ENCODE results near the gene PSMB11. TPM values are rescaled to one million over a fixed set of nuclear protein-coding genes. Genes with fewer than 3 reads are reported as not detected.

Gene PSMB11
- total RNA-seq, 2 donors from 2014 or later = not detected

DNA sequence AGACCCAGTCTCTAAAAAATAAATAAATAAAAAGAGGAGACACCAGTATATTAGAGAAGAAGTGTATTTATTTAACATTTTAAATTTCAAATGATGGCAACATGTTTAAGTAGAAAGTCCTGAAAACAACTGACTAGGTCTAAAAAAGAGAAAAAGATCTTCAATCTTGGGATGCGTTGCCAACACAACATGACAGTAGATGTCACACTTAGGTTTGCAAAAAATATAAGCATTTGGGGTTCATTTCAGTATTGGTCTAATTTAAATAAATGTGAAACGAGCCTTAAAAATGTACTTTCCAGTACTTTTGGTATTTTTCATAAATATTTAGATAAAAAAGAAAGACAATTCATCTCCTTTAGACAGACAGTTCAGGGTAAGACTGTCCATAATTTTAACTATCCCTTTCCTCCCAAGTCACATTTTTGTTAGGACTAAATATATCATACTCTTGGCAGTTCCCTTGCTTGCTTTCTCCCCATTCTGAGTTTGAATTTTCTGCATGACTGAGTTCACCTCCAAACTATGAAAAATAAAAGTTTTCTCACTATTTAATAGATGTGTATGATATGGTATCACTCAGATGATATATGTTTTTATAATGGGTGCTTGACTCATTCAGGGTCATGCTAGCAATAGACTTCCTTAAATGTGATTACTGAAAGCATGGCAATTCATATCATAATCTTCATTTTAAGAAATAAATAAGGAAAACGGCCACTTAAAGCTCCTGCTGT, 36.4 kb upstream of the PSMB11 start:
- H3K27me3 ChIP-seq = no peaks in the 10 kb centered on the region
- no peaks in the 10 kb centered on the region for H3K36me3 ChIP-seq
- H3K27ac ChIP-seq = peak overlapping the region; percentile 99
- TF ChIP-seq, protein P1, sequence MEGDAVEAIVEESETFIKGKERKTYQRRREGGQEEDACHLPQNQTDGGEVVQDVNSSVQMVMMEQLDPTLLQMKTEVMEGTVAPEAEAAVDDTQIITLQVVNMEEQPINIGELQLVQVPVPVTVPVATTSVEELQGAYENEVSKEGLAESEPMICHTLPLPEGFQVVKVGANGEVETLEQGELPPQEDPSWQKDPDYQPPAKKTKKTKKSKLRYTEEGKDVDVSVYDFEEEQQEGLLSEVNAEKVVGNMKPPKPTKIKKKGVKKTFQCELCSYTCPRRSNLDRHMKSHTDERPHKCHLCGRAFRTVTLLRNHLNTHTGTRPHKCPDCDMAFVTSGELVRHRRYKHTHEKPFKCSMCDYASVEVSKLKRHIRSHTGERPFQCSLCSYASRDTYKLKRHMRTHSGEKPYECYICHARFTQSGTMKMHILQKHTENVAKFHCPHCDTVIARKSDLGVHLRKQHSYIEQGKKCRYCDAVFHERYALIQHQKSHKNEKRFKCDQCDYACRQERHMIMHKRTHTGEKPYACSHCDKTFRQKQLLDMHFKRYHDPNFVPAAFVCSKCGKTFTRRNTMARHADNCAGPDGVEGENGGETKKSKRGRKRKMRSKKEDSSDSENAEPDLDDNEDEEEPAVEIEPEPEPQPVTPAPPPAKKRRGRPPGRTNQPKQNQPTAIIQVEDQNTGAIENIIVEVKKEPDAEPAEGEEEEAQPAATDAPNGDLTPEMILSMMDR (IDR thresholded peaks at IDR 0.05) = no peak
- H3K9me3 ChIP-seq = no peaks in the 10 kb centered on the region
- DNase-seq = no peak
- no peak overlapping the region for H3K4me3 ChIP-seq
- peaks cover 4% of the 10 kb centered on the region for H3K4me1 ChIP-seq
- intact Hi-C loops (cut with DNase I) = no loop called here
- H3K9ac ChIP-seq (ENCODE audit: low read depth in 2 of 2, low read length in 2 of 2) = no peak overlapping the region

DNA sequence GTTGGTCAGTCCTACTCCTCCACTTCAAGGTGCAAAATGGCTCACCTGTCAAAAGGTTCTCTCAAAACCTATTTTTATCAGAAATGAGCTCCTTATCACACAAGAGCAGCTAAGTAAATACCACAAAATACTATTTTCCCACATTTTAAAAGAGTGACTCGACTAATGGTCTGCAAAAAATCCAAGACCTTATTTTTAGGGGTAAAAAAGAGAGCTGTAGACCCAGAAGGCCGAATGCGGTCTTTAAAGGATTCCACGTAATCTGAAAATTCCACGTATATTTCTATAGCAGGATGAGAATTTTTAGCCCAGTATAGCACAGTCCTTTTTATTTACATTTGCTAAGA, 35.9 kb upstream of the PSMB11 start:
- no peaks in the 10 kb centered on the region for H3K36me3 ChIP-seq
- peak overlapping the region; percentile 77 to 98 for H3K9ac ChIP-seq (ENCODE audit: low read depth in 2 of 2, low read length in 2 of 2)
- no peak for DNase-seq
- no peaks in the 10 kb centered on the region for H3K27me3 ChIP-seq
- peak overlapping the region; percentile 51 for H3K4me3 ChIP-seq
- H3K9me3 ChIP-seq = no peaks in the 10 kb centered on the region
- peak overlapping the region; percentile 99 for H3K27ac ChIP-seq
- intact Hi-C loops (cut with DNase I) = no loop called here
- peaks cover 4% of the 10 kb centered on the region for H3K4me1 ChIP-seq
- TF ChIP-seq, protein P1 (IDR thresholded peaks at IDR 0.05) = no peak

DNA sequence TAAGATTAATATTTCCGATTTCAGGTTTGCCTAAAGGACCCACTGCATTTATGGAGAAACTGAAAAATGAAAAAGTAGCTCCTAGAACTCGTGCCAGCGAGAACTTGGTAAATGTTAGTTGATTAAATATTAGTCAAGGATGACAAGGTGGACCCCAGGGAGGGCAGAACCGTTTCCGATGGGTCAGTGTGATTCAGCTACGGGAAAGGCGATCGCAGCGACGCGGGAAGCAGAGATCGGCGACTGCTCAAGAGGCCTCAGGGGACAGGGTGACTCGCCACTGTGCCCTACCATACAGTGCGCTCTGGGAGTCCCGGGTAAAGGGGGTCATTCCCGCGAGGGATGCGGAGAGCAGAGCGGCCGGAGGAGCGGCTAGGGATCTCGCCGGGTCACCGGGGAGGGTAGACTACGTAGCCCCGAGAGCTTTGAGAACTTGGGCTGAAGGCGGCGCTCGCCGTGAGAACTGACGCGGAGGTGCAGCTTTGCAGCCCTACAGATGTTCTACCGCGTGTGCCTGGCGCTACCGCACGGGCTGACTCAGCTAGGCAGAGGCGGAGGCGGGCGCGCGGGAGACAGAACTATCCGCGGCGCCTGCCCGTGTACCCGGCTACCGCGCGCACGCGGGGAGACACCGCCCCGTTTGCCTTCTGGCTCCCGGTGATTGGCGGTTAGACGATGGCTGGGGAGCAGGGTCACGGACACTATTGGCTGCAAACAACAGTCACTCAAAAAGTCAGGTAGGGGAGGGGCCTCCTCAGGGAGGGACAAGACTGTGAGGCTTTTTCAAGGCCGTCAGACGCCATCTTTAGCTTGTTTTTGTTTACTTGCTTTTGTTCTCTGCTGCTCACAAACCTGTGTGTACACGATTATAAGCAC, 35.2 kb upstream of the PSMB11 start:
- TF ChIP-seq, protein P1 (IDR thresholded peaks at IDR 0.05) = no peak
- Histone ChIP-seq H3K4me3 (peak overlapping the region; percentile 51), H3K9me3 (no peaks in the 10 kb centered on the region), H3K36me3 (no peaks in the 10 kb centered on the region), H3K9ac (ENCODE audit: low read depth in 2 of 2, low read length in 2 of 2) (peak overlapping the region; percentile 77 to 98), H3K27ac (peak overlapping the region; percentile 99), H3K4me1 (peaks cover 4% of the 10 kb centered on the region), H3K27me3 (no peaks in the 10 kb centered on the region)
- intact Hi-C loops (cut with DNase I) = no loop called here
- DNase-seq = peak; percentile 97

DNA sequence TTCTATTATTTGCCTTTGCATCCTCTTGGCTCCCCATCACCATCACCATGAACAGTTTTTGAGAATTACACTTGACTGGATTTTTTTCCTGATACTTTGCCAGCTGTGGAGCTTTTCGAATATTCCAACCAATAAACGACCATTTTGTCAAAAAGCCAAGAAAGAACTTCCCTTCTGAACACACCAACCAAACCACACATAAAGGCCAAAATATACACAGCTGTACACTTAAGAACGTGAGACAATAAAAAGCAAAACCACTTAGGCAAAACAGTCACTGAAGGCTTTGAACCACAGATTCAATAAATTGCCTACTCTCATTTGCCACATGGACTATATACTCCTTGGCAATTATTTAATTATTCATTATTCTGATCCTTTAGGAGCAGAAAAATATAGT, 33.2 kb upstream of the PSMB11 start:
- Histone ChIP-seq H3K27ac (no peak overlapping the region), H3K4me1 (peaks cover 4% of the 10 kb centered on the region), H3K9ac (ENCODE audit: low read depth in 2 of 2, low read length in 2 of 2) (no peak overlapping the region), H3K27me3 (no peaks in the 10 kb centered on the region), H3K4me3 (no peak overlapping the region), H3K36me3 (no peaks in the 10 kb centered on the region), H3K9me3 (no peaks in the 10 kb centered on the region)
- DNase-seq = no peak
- TF ChIP-seq, protein P1 (IDR thresholded peaks at IDR 0.05) = no peak
- intact Hi-C loops (cut with DNase I) = no loop called here

DNA sequence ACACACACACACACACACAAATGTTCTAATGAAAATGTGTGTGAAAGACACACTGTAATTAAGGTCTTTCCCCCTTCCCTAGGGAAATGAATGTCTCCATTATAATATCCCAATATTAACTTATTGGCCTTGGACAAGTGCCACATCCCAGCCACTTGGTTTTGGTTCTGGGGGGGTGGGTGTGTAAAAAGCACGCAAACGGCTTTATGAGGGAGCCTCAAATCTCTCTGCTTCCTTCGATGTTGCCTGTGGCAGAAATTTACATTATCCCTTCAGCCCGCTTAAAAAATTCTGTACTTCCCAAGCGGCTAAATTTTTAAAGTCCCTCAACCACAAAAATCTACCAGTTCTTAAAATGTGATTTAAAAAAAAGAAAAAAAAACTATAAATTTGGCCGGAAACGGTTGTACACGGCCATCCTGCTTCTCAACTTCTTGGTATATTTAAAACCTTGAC, 32.5 kb upstream of the PSMB11 start:
- DNase-seq = no peak
- H3K27ac ChIP-seq = peak overlapping the region; percentile 60
- peak overlapping the region in 1 of 2 donors; percentile 58 for H3K9ac ChIP-seq (ENCODE audit: low read depth in 2 of 2, low read length in 2 of 2)
- H3K27me3 ChIP-seq = no peaks in the 10 kb centered on the region
- peak overlapping the region; percentile 32 for H3K4me3 ChIP-seq
- H3K4me1 ChIP-seq = peaks cover 4% of the 10 kb centered on the region
- TF ChIP-seq, protein P1 (IDR thresholded peaks at IDR 0.05) = no peak
- no peaks in the 10 kb centered on the region for H3K9me3 ChIP-seq
- intact Hi-C loops (cut with DNase I) = no loop called here
- H3K36me3 ChIP-seq = no peaks in the 10 kb centered on the region
